Body of pancreas (tissue), 4 donors: Measurements from ENCODE around the gene SIDT1. TPM values are rescaled to one million over a fixed set of nuclear protein-coding genes. Genes with fewer than 3 reads are reported as not detected.
A peak's percentile ranks its signal among the peaks of the same experiment; 100 is the strongest.

Experiments
- ATAC-seq: fragments of 150-250 bp; one replicate; pipeline ENCODE4 v1.9.1; 2016
- DNase-seq, 4 donors: peaks; one replicate each; pipeline ENCODE4 v3.0.0-alpha.2; 2019
- H3K27ac ChIP-seq, 4 donors: fragments of 200-600 bp; sonication (generic); 1 replicate in 3 of 4; 2 replicates in 1 of 4; pipeline versions ENCODE4 v1.5.1 to v1.6.1; 2016 to 2019; ENCODE audit warnings: mild to moderate bottlenecking in 1 of 4, mixed read lengths in 1 of 4, moderate library complexity in 1 of 4
- H3K27me3 ChIP-seq, 2 donors: fragments of 200-600 bp; sonication (generic); one replicate each; pipeline ENCODE4 v1.6.0; 2016; ENCODE audit warnings: mild to moderate bottlenecking in 1 of 2
- H3K36me3 ChIP-seq, 2 donors: fragments of 200-600 bp; sonication (generic); replicated peaks in 1 of 2; 2 replicates each; pipeline ENCODE4 v1.5.1; 2016; ENCODE audit warnings: low read depth in 2 of 2; ENCODE audit not compliant: insufficient read depth in 1 of 2
- H3K4me1 ChIP-seq: fragments of 200-600 bp; sonication (generic); one replicate; pipeline ENCODE4 v1.6.0; 2016
- H3K4me3 ChIP-seq, 2 donors: fragments of 200-600 bp; sonication (generic); 1 replicate in 1 of 2; 2 replicates in 1 of 2; pipeline ENCODE4 v1.5.1; 2016 to 2019
- H3K9me3 ChIP-seq, 3 donors: fragments of 200-600 bp; sonication (generic); 1 replicate in 2 of 3; 2 replicates in 1 of 3; pipeline ENCODE4 v1.5.1; 2016
- CTCF ChIP-seq, 7 experiments: fragments of 450-650 bp in 4 of 7; fragments of 200-600 bp in 3 of 7; sonication (generic) in 3 of 7; IDR thresholded peaks; one replicate each; pipeline ENCODE4 v1.5.1; 2016 to 2019; ENCODE audit warnings: antibody characterized with exemption in 7 of 7
- POLR2A ChIP-seq, 3 donors: fragments of 450-650 bp; IDR thresholded peaks; one replicate each; pipeline ENCODE4 v1.6.1; 2016; ENCODE audit warnings: antibody characterized with exemption in 3 of 3, mild to moderate bottlenecking in 2 of 3
- WGBS, 2 donors: methylation state at CpG; one replicate each; pipeline ENCODE4 v1.1.5; 2017; 5-methylcytosine and 5-hydroxymethylcytosine counted together
- intact Hi-C: fragments of 100-400 bp; cut with DNase I; formaldehyde crosslinking; loops from one replicate; pipeline ENCODE4 v1.15.1; 2023
- total RNA-seq, 2 donors: library from RNA; depleted of rRNA; stranded (reverse); fragments of >200 nt; gene quantifications; one replicate each; pipeline ENCODE4 v1.1.0, GENCODE V29; 2016

SIDT1 gene
- total RNA-seq, 2 donors from 2014 or later: 1.6 to 8.8 TPM

DNA sequence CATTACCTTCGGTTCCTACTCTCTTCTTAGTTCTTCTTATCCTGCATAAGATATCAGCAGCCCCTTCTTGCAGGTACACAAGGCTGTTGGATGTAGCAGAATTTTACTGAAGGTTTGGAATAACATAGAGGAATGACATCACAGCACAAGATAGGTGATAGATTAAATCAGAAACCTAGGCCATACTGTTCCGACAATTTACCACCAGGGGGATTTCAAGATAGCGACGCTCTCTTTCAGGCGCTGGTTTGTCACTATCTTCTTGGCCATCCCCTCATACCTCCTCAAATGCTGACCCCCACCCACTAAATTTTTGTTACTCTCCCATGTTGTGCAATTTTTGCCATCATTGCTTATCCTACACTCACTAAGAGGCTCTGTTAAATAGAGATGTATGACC is 3.5 kb downstream of the SIDT1 start:
- Histone ChIP-seq H3K4me3 (no peak overlapping the region), H3K27me3 (no peaks in the 10 kb centered on the region), H3K4me1 (peaks cover 23% of the 10 kb centered on the region), H3K36me3 (no peaks in the 10 kb centered on the region), H3K9me3 (no peaks in the 10 kb centered on the region), H3K27ac (no peak overlapping the region)
- ATAC-seq (no peak), DNase-seq (no peak)
- TF ChIP-seq POLR2A (IDR thresholded peaks at IDR 0.05) (no peak), CTCF (IDR thresholded peaks at IDR 0.05) (no peak)
- 77 to 85% methylated on average over 5 of the region's 5 CpGs for WGBS, 2 donors
- intact Hi-C loops: no loop called here

DNA sequence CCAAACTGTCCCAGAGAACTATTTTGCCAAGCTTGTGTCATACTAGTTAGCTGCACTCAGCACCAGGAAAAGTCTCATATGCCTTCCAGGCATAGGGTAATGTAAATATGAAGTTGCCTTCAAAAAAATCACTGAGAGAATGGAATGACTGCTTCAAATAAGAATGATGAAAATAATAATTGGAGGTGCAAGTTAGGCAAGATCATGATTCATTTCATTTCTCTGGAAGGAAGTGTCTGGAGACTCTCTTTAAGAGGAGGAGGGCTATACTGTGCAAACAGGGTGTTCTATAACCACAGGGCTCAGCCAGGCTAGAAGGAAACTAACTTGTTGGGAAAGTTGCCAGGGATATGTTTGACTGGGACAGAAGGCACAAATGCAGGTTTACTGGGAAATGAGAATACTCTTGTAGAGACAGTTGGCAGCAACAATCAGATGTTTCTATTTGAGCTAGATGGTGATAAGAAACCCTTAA is 4.3 kb downstream of the SIDT1 start:
- peak in 1 of 4 donors; percentile 26 for DNase-seq
- peaks cover 22% of the 10 kb centered on the region for H3K4me1 ChIP-seq
- H3K27ac ChIP-seq: no peak overlapping the region
- no peak for ATAC-seq
- intact Hi-C loops: no loop called here
- no peaks in the 10 kb centered on the region for H3K9me3 ChIP-seq
- TF ChIP-seq CTCF (IDR thresholded peaks at IDR 0.05): no peak
- H3K27me3 ChIP-seq: no peaks in the 10 kb centered on the region
- no peaks in the 10 kb centered on the region for H3K36me3 ChIP-seq
- H3K4me3 ChIP-seq: no peak overlapping the region

GRCh38 chr3:113537155-113537554 is 4.8 kb downstream of the SIDT1 start:
- Histone ChIP-seq H3K36me3 (no peaks in the 10 kb centered on the region), H3K27ac (no peak overlapping the region), H3K4me3 (no peak overlapping the region), H3K4me1 (peaks cover 19% of the 10 kb centered on the region), H3K9me3 (no peaks in the 10 kb centered on the region), H3K27me3 (no peaks in the 10 kb centered on the region)
- DNase-seq: no peak
- no peak for TF ChIP-seq POLR2A (IDR thresholded peaks at IDR 0.05)
- no peak for TF ChIP-seq CTCF (IDR thresholded peaks at IDR 0.05)
- intact Hi-C loops: no loop called here
- no peak for ATAC-seq

- DNase-seq: no peak
- H3K4me1 ChIP-seq: peaks cover 9% of the 10 kb centered on the region
- H3K27ac ChIP-seq: no peak overlapping the region
- H3K4me3 ChIP-seq: no peak overlapping the region
- no peak for ATAC-seq
- no peaks in the 10 kb centered on the region for H3K27me3 ChIP-seq
- H3K9me3 ChIP-seq: no peaks in the 10 kb centered on the region
- no peaks in the 10 kb centered on the region for H3K36me3 ChIP-seq
- intact Hi-C loops: no loop called here
- TF ChIP-seq CTCF (IDR thresholded peaks at IDR 0.05): no peak
- no peak for TF ChIP-seq POLR2A (IDR thresholded peaks at IDR 0.05)
- WGBS, 2 donors: 74 to 81% methylated on average over 2 of the region's 2 CpGs
These were observed 9.2 kb downstream of the SIDT1 start for GRCh38 chr3:113541519-113541918.

- no peaks in the 10 kb centered on the region for H3K9me3 ChIP-seq
- DNase-seq: no peak
- 81 to 96% methylated on average over 1 of the region's 1 CpG for WGBS, 2 donors
- no peak overlapping the region for H3K27ac ChIP-seq
- H3K4me1 ChIP-seq: peaks cover 4% of the 10 kb centered on the region
- no peak overlapping the region for H3K4me3 ChIP-seq
- H3K36me3 ChIP-seq: no peaks in the 10 kb centered on the region
- intact Hi-C loops: no loop called here
- ATAC-seq: no peak
- TF ChIP-seq POLR2A (IDR thresholded peaks at IDR 0.05) (no peak), CTCF (IDR thresholded peaks at IDR 0.05) (no peak)
- no peaks in the 10 kb centered on the region for H3K27me3 ChIP-seq
These were observed 13.2 kb downstream of the SIDT1 start for GRCh38 chr3:113545594-113545993.
